SK-N-DZ (cell line): Measurements from ENCODE around the gene SCYGR4.
"Not testable (repeated sequence)": the region's sequence is repeated elsewhere in the genome, so short reads cannot be mapped to it uniquely, and the experiment has no call there.

Source experiments
- DNase-seq: peaks from one replicate; pipeline ENCODE4 v3.0.0-alpha.2; 2015; ENCODE audit warnings: low spot score

SCYGR4 gene

DNA sequence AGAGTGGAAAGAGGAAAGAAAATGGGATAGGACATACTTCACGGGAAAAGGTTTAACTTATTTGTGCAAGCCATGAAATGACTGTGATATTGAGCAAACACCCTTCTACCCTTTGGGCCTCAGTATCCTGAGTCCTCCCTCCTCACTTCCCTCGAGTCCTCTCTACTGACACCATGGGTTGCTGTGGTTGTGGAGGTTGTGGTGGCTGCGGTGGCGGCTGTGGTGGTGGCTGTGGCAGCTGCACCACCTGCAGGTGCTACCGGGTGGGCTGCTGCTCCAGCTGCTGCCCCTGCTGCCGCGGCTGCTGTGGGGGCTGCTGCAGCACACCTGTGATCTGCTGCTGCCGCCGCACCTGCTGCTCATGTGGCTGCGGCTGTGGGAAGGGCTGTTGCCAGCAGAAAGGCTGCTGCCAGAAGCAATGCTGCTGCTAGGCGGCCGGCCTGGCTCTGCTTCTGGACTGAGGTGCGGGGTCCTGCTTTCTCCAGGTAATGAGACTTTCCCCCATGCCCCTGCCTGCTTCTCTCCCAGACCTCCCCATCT lies 49.4 kb downstream of the SCYGR4 start, which contains the start of gene SCYGR5:
Gene SCYGR5 (plus strand): TSS at position 174 of the 540 bp plus-strand sequence. CDS start 0 bp downstream, at position 174.
- not testable (repeated sequence) for DNase-seq
